Neutrophil (primary cell): ENCODE data around the gene TCF7.

Experiments
- H3K27ac ChIP-seq: fragments of 200-600 bp; sonication (generic); 2 replicates; pipeline ENCODE4 v1.5.1; 2016; ENCODE audit warnings: mild to moderate bottlenecking, moderate library complexity
- H3K27me3 ChIP-seq: fragments of 200-600 bp; sonication (generic); 2 replicates; pipeline ENCODE4 v1.6.0; 2016; ENCODE audit warnings: mild to moderate bottlenecking
- H3K36me3 ChIP-seq: fragments of 200-600 bp; sonication (generic); 2 replicates; pipeline ENCODE4 v1.5.1; 2017
- H3K4me1 ChIP-seq, 2 experiments: fragments of 200-600 bp in 1 of 2; sonication (generic) in 1 of 2; 1 replicate in 1 of 2; 2 replicates in 1 of 2; pipeline versions ENCODE4 v1.5.1 to v1.6.1; 2013 to 2016; ENCODE audit warnings: low read depth in 1 of 2, low read length in 1 of 2, mild to moderate bottlenecking in 1 of 2, moderate library complexity in 1 of 2; ENCODE audit not compliant: control insufficient read depth in 1 of 2, insufficient read depth in 1 of 2
- H3K4me3 ChIP-seq, 2 experiments: fragments of 200-600 bp in 1 of 2; sonication (generic) in 1 of 2; 1 replicate in 1 of 2; 2 replicates in 1 of 2; pipeline ENCODE4 v1.5.1; 2013 to 2016; ENCODE audit warnings: low read depth in 1 of 2, low read length in 1 of 2, mild to moderate bottlenecking in 1 of 2, moderate library complexity in 1 of 2
- H3K9me3 ChIP-seq: fragments of 200-600 bp; sonication (generic); 2 replicates; pipeline ENCODE4 v1.5.1; 2016
- CTCF ChIP-seq: fragments of 200-600 bp; sonication (generic); IDR thresholded peaks from 2 replicates; pipeline ENCODE4 v1.5.1; 2016; ENCODE audit warnings: antibody characterized with exemption

TCF7 gene

GRCh38 chr5:134072471-134073210 is 41.8 kb upstream of the TCF7 start:
- Histone ChIP-seq H3K36me3 (no peaks in the 10 kb centered on the region), H3K4me3 (no peak overlapping the region), H3K4me1 (peaks cover 0 to 6% of the 10 kb centered on the region in 2 experiments), H3K9me3 (no peaks in the 10 kb centered on the region), H3K27me3 (peaks cover 55% of the 10 kb centered on the region), H3K27ac (no peak overlapping the region)
- TF ChIP-seq CTCF: no peak

DNA sequence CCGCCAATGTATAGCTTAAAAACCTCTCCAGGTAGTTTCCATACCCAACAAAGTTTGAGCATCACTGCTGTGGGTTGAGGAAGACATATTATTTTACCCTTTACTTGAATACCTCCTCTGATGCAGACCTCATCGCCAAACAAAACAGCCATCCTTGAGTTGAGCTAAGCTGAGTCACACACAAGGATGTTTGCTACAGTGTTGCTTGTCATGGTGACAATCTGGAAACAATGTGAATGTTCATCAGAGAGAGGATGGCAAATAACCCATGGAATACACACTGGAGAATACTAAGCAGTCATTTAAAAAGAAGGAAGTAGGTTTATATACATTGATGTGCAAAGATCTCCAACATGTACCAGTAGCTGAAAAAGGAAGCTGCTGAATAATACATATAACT is 41.1 kb upstream of the TCF7 start:
- Histone ChIP-seq H3K27me3 (peaks cover 52% of the 10 kb centered on the region), H3K27ac (no peak overlapping the region), H3K4me3 (no peak overlapping the region), H3K36me3 (no peaks in the 10 kb centered on the region), H3K9me3 (no peaks in the 10 kb centered on the region), H3K4me1 (peaks cover 0 to 6% of the 10 kb centered on the region in 2 experiments)
- TF ChIP-seq CTCF: no peak

DNA sequence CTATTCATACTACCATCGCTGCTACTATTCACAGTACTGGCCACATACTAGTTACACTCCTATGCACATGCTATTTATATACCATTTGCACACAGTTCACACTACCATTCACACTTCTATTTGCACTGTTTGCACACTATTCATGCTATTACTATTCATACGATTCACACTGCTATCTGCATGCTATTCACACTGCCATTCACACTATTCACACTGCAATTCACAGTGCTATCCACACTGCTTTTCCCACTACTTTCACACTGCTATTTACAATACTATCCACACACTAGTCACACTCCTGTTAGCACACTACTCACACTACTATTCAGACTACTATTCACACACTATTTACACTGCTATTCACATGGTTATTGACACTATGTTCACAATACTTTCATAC is 39.4 kb upstream of the TCF7 start:
- Histone ChIP-seq H3K4me3 (no peak overlapping the region), H3K9me3 (no peaks in the 10 kb centered on the region), H3K36me3 (no peaks in the 10 kb centered on the region), H3K4me1 (peaks cover 0 to 6% of the 10 kb centered on the region in 2 experiments), H3K27me3 (peaks cover 35% of the 10 kb centered on the region), H3K27ac (no peak overlapping the region)
- no peak for TF ChIP-seq CTCF

DNA sequence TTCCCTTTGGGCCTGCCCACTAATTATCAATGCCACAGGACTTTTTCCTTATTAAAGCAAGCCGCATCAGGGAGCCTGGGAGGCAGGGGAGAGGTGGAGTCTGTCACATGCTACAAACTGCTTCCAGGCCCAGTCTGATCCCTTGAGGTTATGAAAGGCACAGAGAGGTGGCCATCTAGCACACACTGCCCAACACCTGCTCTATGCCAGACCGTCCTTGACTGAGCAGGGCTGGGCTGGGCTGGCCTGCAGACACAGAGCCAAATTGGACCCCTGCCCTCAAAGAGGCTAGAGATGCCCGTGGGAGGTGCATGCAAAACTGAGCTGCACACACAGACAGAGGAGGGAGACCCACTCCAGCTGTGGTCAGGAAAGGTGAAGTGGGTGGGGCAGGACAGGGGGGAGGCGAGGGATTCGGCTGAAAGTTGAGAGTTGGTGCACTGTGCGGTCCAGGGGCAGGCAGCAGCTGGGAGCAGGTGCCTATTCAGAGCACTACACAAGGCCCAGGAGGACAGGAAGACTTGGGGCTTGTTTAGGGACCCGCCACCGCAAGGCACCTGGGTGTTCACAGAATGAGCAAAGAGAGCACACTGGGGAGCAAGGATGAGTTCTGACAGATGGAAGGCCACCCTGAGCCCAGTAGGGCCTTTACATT is 36.4 kb upstream of the TCF7 start:
- Histone ChIP-seq H3K9me3 (no peaks in the 10 kb centered on the region), H3K27me3 (peaks cover 6% of the 10 kb centered on the region), H3K27ac (no peak overlapping the region), H3K36me3 (no peaks in the 10 kb centered on the region), H3K4me1 (no peaks in the 10 kb centered on the region), H3K4me3 (no peak overlapping the region)
- no peak for TF ChIP-seq CTCF

- Histone ChIP-seq H3K27ac (no peak overlapping the region), H3K36me3 (no peaks in the 10 kb centered on the region), H3K9me3 (no peaks in the 10 kb centered on the region), H3K4me1 (no peaks in the 10 kb centered on the region), H3K27me3 (no peaks in the 10 kb centered on the region), H3K4me3 (no peak overlapping the region)
- TF ChIP-seq CTCF: no peak
Observed at GRCh38 chr5:134079748-134080581, 34.5 kb upstream of the TCF7 start.
